Cardiac fibroblast (primary cell): ENCODE results near the gene RHOT2.

Experiments
- DNase-seq, 2 donors: peaks; one replicate each; pipeline versions ENCODE4 v3.0.0 to v3.0.0-alpha.2; 2010; ENCODE audit warnings: low read depth in 2 of 2
- H3K4me3 ChIP-seq, 2 donors: replicated peaks in 1 of 2; 1 replicate in 1 of 2; 2 replicates in 1 of 2; pipeline ENCODE4 v1.5.1; 2011; ENCODE audit warnings: low read depth in 2 of 2, low read length in 2 of 2, mild to moderate bottlenecking in 2 of 2, moderate library complexity in 1 of 2
- CTCF ChIP-seq: IDR thresholded peaks from one replicate; pipeline ENCODE4 v1.5.1; 2011; ENCODE audit warnings: low read depth, mild to moderate bottlenecking, low read length, inconsistent platforms

Gene RHOT2

DNA sequence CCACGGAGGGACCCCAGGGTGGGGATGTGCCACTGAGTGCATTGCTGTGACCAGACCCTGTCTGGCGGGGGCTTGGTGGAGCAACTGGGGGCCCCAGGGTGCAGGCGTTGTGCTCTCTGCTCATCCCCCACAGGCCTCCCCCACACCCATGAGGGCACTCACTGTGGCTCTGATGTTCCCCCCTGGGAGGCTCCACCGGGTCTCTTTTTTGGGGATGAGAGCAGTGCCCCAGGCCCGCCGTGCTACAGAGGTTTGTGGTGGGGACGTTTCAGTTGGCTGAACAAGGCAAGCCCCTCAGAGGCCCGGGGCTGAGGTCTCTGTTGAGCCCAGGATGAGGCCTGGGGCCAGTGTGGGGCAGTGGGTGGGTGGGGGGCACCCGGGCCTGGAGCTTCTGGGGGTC lies 55.8 kb downstream of the RHOT2 start:
- no peak overlapping the region for H3K4me3 ChIP-seq
- no peak for DNase-seq
- TF ChIP-seq CTCF = no peak
